GM06990 (cell line): ENCODE measurements around the gene PIAS4.

Experiments used
- DNase-seq: peaks from one replicate; pipeline ENCODE4 v3.0.0-alpha.2; 2011; ENCODE audit not compliant: insufficient read length; ENCODE audit errors: extremely low read depth
- H3K27me3 ChIP-seq: replicated peaks from 2 replicates; pipeline ENCODE4 v1.6.0; 2011; ENCODE audit warnings: low read length; ENCODE audit not compliant: control insufficient read depth, insufficient read depth
- H3K36me3 ChIP-seq: 2 replicates; pipeline ENCODE4 v1.5.1; 2011; ENCODE audit warnings: low read length; ENCODE audit not compliant: control insufficient read depth, insufficient read depth
- H3K4me3 ChIP-seq: replicated peaks from 2 replicates; pipeline ENCODE4 v1.5.1; 2011; ENCODE audit warnings: low read depth, mild to moderate bottlenecking, control low read depth, low read length
- TF ChIP-seq, protein P1 (sequence below): IDR thresholded peaks from 2 replicates; pipeline ENCODE4 v1.5.1; 2011; ENCODE audit warnings: low read length, control low read depth, mild to moderate bottlenecking, inconsistent platforms; ENCODE audit not compliant: insufficient read depth, poor library complexity, severe bottlenecking

PIAS4 gene

DNA sequence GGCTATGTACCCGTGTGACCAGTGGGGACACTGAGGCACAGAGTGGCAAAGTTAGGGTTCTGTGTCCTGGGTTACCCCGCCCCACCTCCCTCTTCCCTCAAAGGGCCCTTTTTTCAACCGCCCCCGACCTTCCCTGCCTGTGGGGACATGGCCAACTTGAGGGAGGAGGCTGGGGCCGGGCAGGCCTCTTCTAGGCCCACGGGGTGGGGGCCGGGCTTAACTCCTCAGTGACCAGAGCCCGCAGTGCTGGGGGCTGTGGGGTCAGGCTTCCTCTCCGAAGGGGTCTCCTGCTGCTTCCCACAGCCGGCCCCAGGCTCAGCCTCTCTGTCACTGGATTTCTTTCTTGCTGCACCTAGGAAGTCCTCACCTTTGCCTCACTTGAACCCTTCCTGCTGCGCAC is 23.9 kb downstream of the PIAS4 start:
- TF ChIP-seq, protein P1, sequence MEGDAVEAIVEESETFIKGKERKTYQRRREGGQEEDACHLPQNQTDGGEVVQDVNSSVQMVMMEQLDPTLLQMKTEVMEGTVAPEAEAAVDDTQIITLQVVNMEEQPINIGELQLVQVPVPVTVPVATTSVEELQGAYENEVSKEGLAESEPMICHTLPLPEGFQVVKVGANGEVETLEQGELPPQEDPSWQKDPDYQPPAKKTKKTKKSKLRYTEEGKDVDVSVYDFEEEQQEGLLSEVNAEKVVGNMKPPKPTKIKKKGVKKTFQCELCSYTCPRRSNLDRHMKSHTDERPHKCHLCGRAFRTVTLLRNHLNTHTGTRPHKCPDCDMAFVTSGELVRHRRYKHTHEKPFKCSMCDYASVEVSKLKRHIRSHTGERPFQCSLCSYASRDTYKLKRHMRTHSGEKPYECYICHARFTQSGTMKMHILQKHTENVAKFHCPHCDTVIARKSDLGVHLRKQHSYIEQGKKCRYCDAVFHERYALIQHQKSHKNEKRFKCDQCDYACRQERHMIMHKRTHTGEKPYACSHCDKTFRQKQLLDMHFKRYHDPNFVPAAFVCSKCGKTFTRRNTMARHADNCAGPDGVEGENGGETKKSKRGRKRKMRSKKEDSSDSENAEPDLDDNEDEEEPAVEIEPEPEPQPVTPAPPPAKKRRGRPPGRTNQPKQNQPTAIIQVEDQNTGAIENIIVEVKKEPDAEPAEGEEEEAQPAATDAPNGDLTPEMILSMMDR: no peak
- H3K36me3 ChIP-seq: peaks cover 20% of the 10 kb centered on the region
- no peak for DNase-seq
- H3K27me3 ChIP-seq: no peaks in the 10 kb centered on the region
- no peak overlapping the region for H3K4me3 ChIP-seq

DNA sequence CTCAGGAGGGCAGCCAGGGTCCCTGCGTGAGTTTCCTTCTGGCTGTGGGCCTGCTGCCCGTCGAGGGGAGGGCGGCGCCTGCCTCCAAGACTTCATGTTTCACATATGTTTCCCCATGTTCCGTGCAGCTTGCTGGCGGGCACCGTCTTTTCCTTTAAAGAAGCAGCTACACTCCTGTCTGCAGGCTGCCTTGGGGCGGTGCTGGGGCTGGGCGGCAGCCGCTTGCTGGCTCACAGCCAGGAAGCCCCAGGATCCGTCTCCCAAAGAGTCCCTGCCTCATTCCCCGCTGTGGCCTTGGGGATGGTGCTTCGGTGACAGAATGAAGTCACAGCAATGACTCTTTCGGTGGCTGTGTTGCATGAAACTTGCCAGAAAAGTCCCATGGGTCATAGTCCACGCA is 24.9 kb downstream of the PIAS4 start:
- Histone ChIP-seq H3K4me3 (no peak overlapping the region), H3K36me3 (peaks cover 24% of the 10 kb centered on the region), H3K27me3 (no peaks in the 10 kb centered on the region)
- no peak for DNase-seq
- TF ChIP-seq, protein P1: no peak

DNA sequence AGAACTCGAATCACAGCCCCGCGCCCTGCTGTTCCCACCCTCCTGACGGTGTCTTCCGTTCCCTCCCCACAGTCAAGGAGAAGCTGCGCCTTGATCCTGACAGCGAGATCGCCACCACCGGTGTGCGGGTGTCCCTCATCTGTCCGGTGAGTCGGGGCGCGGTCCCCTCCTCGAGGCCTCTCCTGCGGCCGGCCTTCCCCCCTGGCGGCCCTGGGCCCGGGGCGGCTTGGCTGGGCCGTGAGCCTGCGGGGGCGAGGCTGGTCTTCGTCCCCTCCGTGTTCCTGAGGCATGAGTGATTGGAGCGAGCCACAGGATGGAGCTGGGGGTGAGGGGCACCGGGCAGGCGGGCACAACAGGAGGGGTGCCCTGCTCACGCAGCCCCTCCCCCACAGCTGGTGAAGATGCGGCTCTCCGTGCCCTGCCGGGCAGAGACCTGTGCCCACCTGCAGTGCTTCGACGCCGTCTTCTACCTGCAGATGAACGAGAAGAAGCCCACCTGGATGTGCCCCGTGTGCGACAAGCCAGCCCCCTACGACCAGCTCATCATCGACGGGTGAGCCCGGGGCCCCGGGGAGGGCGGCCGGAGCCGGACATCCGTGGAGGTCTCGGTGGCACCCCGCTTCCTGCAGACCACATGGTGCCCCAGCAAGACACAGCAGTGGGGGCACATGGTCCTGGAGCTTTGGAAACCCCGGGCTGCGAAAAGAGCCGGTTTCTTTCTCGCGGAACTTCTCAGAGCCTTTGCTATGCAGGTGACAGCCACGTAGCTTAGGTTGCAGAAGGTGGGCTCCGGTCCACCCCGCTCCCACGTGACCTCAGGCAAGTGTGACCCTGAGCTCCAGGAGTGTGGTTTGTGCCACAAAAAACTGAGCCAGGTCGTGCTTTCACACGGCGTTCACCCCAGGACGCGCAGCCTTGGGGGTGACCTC is 25.8 kb downstream of the PIAS4 start:
- no peaks in the 10 kb centered on the region for H3K27me3 ChIP-seq
- no peak overlapping the region for H3K4me3 ChIP-seq
- no peak for DNase-seq
- H3K36me3 ChIP-seq: peaks cover 24% of the 10 kb centered on the region
- TF ChIP-seq, protein P1: no peak

DNA sequence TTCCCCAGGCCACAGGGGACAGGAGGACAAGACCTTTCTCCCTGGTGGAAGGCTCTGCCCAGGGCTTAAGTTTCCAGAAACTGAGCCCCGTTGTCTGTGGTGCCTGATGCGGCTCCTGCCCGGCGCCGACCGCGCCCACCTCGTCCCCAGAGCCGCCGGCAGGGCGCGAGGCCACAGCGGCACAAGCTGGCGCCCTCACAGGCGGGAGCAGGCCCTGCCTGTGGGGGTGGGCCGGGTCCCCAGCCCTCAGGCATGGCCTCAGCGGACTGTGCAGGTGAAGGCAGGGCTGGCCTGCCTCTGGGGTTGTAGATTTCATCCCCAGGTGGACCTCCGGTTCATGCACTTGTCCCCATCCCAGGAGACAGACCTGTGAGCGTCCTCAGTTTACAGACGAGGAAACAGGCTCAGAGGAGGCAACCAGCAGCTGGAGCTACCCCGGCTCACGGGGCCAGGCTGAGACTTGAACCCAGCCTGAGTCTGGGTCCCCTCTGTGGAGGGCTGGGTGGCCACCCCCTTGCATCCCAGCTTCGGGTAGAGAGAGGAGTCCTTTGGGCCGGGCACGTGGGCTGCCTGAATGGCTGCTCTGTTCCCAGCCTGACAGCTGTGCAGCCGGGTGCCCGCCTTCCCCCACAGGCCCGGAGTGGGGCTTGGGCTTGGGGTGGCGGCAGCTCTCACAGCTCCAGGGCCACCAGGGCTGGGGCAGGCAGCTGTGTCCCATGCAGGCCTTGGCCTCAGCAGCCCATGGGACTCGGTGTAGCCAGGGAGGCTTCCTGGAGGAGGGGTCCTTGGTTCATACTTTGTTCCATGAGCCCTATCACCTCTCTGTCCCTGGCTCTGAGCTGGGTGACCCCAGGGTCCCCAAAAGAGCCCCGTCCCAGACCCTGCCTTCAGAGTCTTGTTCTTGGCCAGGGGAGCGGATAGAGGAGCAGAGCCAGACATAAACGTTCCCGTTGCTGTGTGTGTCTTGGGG is 26.8 kb downstream of the PIAS4 start:
- H3K27me3 ChIP-seq: no peaks in the 10 kb centered on the region
- peaks cover 21% of the 10 kb centered on the region for H3K36me3 ChIP-seq
- TF ChIP-seq, protein P1: no peak
- no peak for DNase-seq
- no peak overlapping the region for H3K4me3 ChIP-seq

DNA sequence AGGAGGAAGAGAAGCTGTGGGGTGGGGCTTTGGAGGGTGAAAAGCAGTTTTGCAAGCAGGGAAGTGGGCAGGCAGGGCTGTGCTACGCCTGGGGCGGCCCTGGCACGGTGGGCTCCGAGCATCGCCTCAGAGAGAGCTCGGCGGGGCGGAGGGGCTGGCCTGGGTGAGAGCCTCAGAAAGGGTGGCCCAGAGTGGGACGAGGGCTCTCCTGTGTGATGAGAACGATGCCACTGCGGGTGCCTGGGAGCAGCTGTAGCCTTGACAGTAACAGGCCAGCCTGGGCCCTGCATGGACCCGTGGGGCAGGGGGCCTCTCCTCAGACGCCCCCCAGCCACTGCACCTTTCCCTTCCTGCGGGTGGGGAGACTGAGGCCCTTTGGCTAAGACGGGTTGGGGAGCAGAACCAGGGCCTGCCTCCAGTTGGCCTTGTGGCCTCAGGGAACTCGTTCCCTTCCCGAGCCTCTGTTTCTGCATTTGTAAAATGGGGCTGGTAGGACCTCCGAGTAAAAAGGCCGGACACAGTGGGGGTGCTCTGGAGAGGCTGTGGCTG is 27.6 kb downstream of the PIAS4 start:
- DNase-seq: no peak
- peaks cover 21% of the 10 kb centered on the region for H3K36me3 ChIP-seq

More for the DNA sequence above, 27.6 kb downstream of the PIAS4 start:
- TF ChIP-seq, protein P1: no peak
- no peak overlapping the region for H3K4me3 ChIP-seq
- H3K27me3 ChIP-seq: no peaks in the 10 kb centered on the region
